H9 (cell line): ENCODE measurements around the gene MRPS6. TPM values are rescaled to one million over a fixed set of nuclear protein-coding genes. Genes with fewer than 3 reads are reported as not detected.

Source experiments
- DNase-seq: peaks from one replicate; pipeline ENCODE4 v3.0.0-alpha.2; 2017
- H2AFZ ChIP-seq: one replicate; pipeline ENCODE4 v1.6.1; 2013; ENCODE audit warnings: mild to moderate bottlenecking, low read length, control low read depth, moderate library complexity
- H2AK5ac ChIP-seq: 2 replicates; pipeline ENCODE4 v1.6.1; 2013; ENCODE audit warnings: low read length, control low read depth, mixed read lengths; ENCODE audit not compliant: insufficient read length
- H2BK120ac ChIP-seq: one replicate; pipeline ENCODE4 v1.6.1; 2013; ENCODE audit warnings: low read depth, mild to moderate bottlenecking, low read length, control low read depth, inconsistent platforms; ENCODE audit not compliant: poor library complexity, severe bottlenecking
- H2BK12ac ChIP-seq: 2 replicates; pipeline ENCODE4 v1.6.1; 2013; ENCODE audit warnings: low read length, control low read depth, mixed read lengths, low read depth; ENCODE audit not compliant: insufficient read length
- H2BK15ac ChIP-seq: 2 replicates; pipeline ENCODE4 v1.6.1; 2013; ENCODE audit warnings: low read depth, low read length, control low read depth
- H2BK20ac ChIP-seq: one replicate; pipeline ENCODE4 v1.6.1; 2013; ENCODE audit warnings: low read depth, mild to moderate bottlenecking, low read length, control low read depth, inconsistent platforms; ENCODE audit not compliant: poor library complexity, severe bottlenecking
- H2BK5ac ChIP-seq: 2 replicates; pipeline ENCODE4 v1.6.1; 2013; ENCODE audit warnings: low read length, control low read depth, mixed read lengths; ENCODE audit not compliant: insufficient read length
- H3K14ac ChIP-seq: 2 replicates; pipeline ENCODE4 v1.6.1; 2013; ENCODE audit warnings: low read length, control low read depth; ENCODE audit not compliant: insufficient read depth
- H3K18ac ChIP-seq: 2 replicates; pipeline ENCODE4 v1.6.1; 2013; ENCODE audit warnings: low read depth, mild to moderate bottlenecking, mixed read lengths, low read length, control low read depth; ENCODE audit not compliant: insufficient read length
- H3K23ac ChIP-seq: 2 replicates; pipeline ENCODE4 v1.6.1; 2013; ENCODE audit warnings: low read length, control low read depth, mixed read lengths, low read depth; ENCODE audit not compliant: insufficient read length
- H3K23me2 ChIP-seq: 2 replicates; pipeline ENCODE4 v1.6.1; 2013; ENCODE audit warnings: low read depth, mild to moderate bottlenecking, mixed read lengths, low read length, control low read depth; ENCODE audit not compliant: insufficient read length, poor library complexity, severe bottlenecking
- H3K27ac ChIP-seq: 2 replicates; pipeline ENCODE4 v1.5.1; 2013; ENCODE audit warnings: low read length, control low read depth, mixed read lengths, low read depth; ENCODE audit not compliant: insufficient read length
- H3K27me3 ChIP-seq: 2 replicates; pipeline ENCODE4 v1.6.1; 2013; ENCODE audit warnings: low read length, control low read depth, inconsistent platforms; ENCODE audit not compliant: insufficient read depth
- H3K4ac ChIP-seq: 2 replicates; pipeline ENCODE4 v1.6.1; 2013; ENCODE audit warnings: low read depth, mild to moderate bottlenecking, control low read depth, inconsistent platforms, low read length, moderate library complexity
- H3K4me1 ChIP-seq: 2 replicates; pipeline ENCODE4 v1.6.1; 2013; ENCODE audit warnings: low read length, control low read depth, inconsistent platforms; ENCODE audit not compliant: insufficient read depth
- H3K4me2 ChIP-seq: 2 replicates; pipeline ENCODE4 v1.6.1; 2013; ENCODE audit warnings: low read length, control low read depth, mixed read lengths; ENCODE audit not compliant: insufficient read length, insufficient read depth
- H3K56ac ChIP-seq: 2 replicates; pipeline ENCODE4 v1.6.1; 2013; ENCODE audit warnings: low read depth, mild to moderate bottlenecking, mixed read lengths, low read length, control low read depth; ENCODE audit not compliant: insufficient read length
- H3K79me1 ChIP-seq: 2 replicates; pipeline ENCODE4 v1.6.1; 2013; ENCODE audit warnings: low read depth, mild to moderate bottlenecking, moderate library complexity, low read length, control low read depth, inconsistent platforms; ENCODE audit not compliant: insufficient read depth, poor library complexity, severe bottlenecking
- H3K79me2 ChIP-seq: 2 replicates; pipeline ENCODE4 v1.6.1; 2013; ENCODE audit warnings: low read length, control low read depth, inconsistent platforms; ENCODE audit not compliant: insufficient read depth
- H3K9ac ChIP-seq: 2 replicates; pipeline ENCODE4 v1.6.1; 2013; ENCODE audit warnings: low read length, control low read depth, mixed read lengths; ENCODE audit not compliant: insufficient read length; ENCODE audit errors: extremely low read depth
- H3K9me3 ChIP-seq: one replicate; pipeline ENCODE4 v1.6.1; 2013; ENCODE audit warnings: low read depth, low read length, inconsistent platforms; ENCODE audit not compliant: control insufficient read depth
- H3T11ph ChIP-seq: one replicate; pipeline ENCODE4 v1.6.1; 2013; ENCODE audit warnings: mild to moderate bottlenecking, low read length, control low read depth, inconsistent platforms
- H4K20me1 ChIP-seq: one replicate; pipeline ENCODE4 v1.6.1; 2013; ENCODE audit not compliant: control insufficient read depth, insufficient read length, insufficient read depth
- H4K5ac ChIP-seq: 2 replicates; pipeline ENCODE4 v1.6.1; 2013; ENCODE audit warnings: low read depth, mild to moderate bottlenecking, mixed read lengths, low read length, control low read depth; ENCODE audit not compliant: insufficient read length
- H4K8ac ChIP-seq: replicated peaks from 2 replicates; pipeline ENCODE4 v1.6.1; 2013; ENCODE audit warnings: low read length, control low read depth, mixed read lengths, low read depth; ENCODE audit not compliant: insufficient read length
- H4K91ac ChIP-seq: 2 replicates; pipeline ENCODE4 v1.6.1; 2013; ENCODE audit warnings: low read depth, mild to moderate bottlenecking, moderate library complexity, mixed read lengths, low read length, control low read depth; ENCODE audit not compliant: insufficient read length
- H3K27ac Mint-ChIP-seq, 3 experiments: 2 replicates in 2 of 3; 3 replicates in 1 of 3; pipeline ENCODE4 v1.8.0; 2020 to 2021; ENCODE audit warnings: mixed read lengths in 3 of 3, mild to moderate bottlenecking in 1 of 3, moderate library complexity in 1 of 3
- H3K27me3 Mint-ChIP-seq: 2 replicates; pipeline ENCODE4 v1.8.0; 2021; ENCODE audit warnings: low read depth, mild to moderate bottlenecking, moderate library complexity, mixed read lengths
- H3K36me3 Mint-ChIP-seq, 3 experiments: 2 replicates in 2 of 3; 3 replicates in 1 of 3; pipeline ENCODE4 v1.8.0; 2020 to 2021; ENCODE audit warnings: low read depth in 3 of 3, mixed read lengths in 3 of 3; ENCODE audit not compliant: insufficient read depth in 1 of 3
- H3K4me1 Mint-ChIP-seq, 2 experiments: 2 replicates each; pipeline ENCODE4 v1.8.0; 2020; ENCODE audit warnings: mixed read lengths in 2 of 2
- H3K4me3 Mint-ChIP-seq, 2 experiments: 2 replicates in 1 of 2; 3 replicates in 1 of 2; pipeline ENCODE4 v1.8.0; 2020 to 2021; ENCODE audit warnings: mild to moderate bottlenecking in 2 of 2, mixed read lengths in 2 of 2, moderate library complexity in 1 of 2
- H3K9me3 Mint-ChIP-seq, 2 experiments: 2 replicates in 1 of 2; 3 replicates in 1 of 2; pipeline ENCODE4 v1.8.0; 2020; ENCODE audit warnings: mild to moderate bottlenecking in 2 of 2, mixed read lengths in 2 of 2, moderate library complexity in 1 of 2
- WGBS: extraction: QIAGEN DNeasy Blood & Tissue Kit; methylation state at CpG from one replicate; pipeline ENCODE4 v1.1.7; 2013; ENCODE audit warnings: missing lambda C conversion rate, low lambda C conversion rate, mixed read lengths; ENCODE audit not compliant: insufficient read length; ENCODE audit errors: extremely low coverage; 5-methylcytosine and 5-hydroxymethylcytosine counted together
- total RNA-seq: library from RNA; stranded (reverse); gene quantifications from 2 replicates; pipeline ENCODE4 v1.2.1, GENCODE V29; 2021
- TF ChIP-seq, protein P1 (sequence below): fragments of 200-600 bp; sonication (generic); conservative IDR thresholded peaks from 3 replicates; pipeline ENCODE4 v1.8.0; 2021; ENCODE audit warnings: antibody characterized with exemption, mild to moderate bottlenecking

Gene MRPS6
- total RNA-seq, 1 experiment from 2014 or later: 83.2 TPM

DNA sequence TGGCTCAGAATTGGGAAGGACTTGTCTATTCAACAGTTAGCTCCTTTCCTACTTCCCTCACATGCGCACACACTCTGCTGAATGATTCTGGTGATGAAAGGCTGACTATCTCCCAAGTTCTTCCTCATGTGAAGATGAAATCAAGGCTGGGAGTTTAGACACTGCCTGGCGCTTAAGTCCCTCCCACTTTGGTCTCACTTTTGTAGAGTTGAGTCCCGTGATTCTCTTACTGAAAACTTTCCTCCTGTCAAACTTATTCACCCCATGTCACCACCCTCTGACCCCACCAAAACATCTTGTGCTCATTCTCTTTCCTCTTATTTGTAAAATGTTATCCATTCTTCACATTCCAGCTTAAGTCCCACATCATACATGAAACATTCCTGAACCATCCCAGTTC, 8.4 kb upstream of the MRPS6 start:
- Histone ChIP-seq H3K23ac (no peak overlapping the region), H2BK120ac (no peak overlapping the region), H4K20me1 (no peaks in the 10 kb centered on the region), H3K23me2 (no peaks in the 10 kb centered on the region), H3K79me1 (no peaks in the 10 kb centered on the region), H2BK15ac (no peak overlapping the region), H3T11ph (no peak overlapping the region), H2AFZ (no peak overlapping the region), H4K91ac (no peak overlapping the region), H3K14ac (no peak overlapping the region), H2BK12ac (no peak overlapping the region), H2AK5ac (no peak overlapping the region), H3K4ac (no peak overlapping the region), H3K27ac (no peak overlapping the region), H3K27me3 (no peaks in the 10 kb centered on the region), H4K5ac (no peak overlapping the region), H3K18ac (no peak overlapping the region), H3K4me1 (no peaks in the 10 kb centered on the region), H3K9ac (no peak overlapping the region), H4K8ac (no peak overlapping the region), H2BK20ac (peak overlapping the region; percentile 32), H3K56ac (no peak overlapping the region), H3K79me2 (no peaks in the 10 kb centered on the region), H3K4me2 (no peak overlapping the region), H2BK5ac (no peak overlapping the region), H3K9me3 (no peaks in the 10 kb centered on the region)
- H3K4me1 Mint-ChIP-seq: no peaks in the 10 kb centered on the region; a peak in 1 of 4 replicates
- no CpG with 5 or more reads among the region's 3 CpGs for WGBS
- peaks cover 6% of the 10 kb centered on the region for H3K27me3 Mint-ChIP-seq
- H3K4me3 Mint-ChIP-seq: no peak overlapping the region
- DNase-seq: no peak
- H3K27ac Mint-ChIP-seq: no peak overlapping the region; a peak in 1 of 7 replicates
- no peaks in the 10 kb centered on the region for H3K36me3 Mint-ChIP-seq
- TF ChIP-seq, protein P1, sequence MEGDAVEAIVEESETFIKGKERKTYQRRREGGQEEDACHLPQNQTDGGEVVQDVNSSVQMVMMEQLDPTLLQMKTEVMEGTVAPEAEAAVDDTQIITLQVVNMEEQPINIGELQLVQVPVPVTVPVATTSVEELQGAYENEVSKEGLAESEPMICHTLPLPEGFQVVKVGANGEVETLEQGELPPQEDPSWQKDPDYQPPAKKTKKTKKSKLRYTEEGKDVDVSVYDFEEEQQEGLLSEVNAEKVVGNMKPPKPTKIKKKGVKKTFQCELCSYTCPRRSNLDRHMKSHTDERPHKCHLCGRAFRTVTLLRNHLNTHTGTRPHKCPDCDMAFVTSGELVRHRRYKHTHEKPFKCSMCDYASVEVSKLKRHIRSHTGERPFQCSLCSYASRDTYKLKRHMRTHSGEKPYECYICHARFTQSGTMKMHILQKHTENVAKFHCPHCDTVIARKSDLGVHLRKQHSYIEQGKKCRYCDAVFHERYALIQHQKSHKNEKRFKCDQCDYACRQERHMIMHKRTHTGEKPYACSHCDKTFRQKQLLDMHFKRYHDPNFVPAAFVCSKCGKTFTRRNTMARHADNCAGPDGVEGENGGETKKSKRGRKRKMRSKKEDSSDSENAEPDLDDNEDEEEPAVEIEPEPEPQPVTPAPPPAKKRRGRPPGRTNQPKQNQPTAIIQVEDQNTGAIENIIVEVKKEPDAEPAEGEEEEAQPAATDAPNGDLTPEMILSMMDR: no peak
- no peaks in the 10 kb centered on the region for H3K9me3 Mint-ChIP-seq
